Measurements from ENCODE around the gene PNPLA3. TPM values are rescaled to one million over a fixed set of nuclear protein-coding genes. Genes with fewer than 3 reads are reported as not detected.

The PNPLA3 gene
- total RNA-seq, 1 donor from 2014 or later = not detected

DNA sequence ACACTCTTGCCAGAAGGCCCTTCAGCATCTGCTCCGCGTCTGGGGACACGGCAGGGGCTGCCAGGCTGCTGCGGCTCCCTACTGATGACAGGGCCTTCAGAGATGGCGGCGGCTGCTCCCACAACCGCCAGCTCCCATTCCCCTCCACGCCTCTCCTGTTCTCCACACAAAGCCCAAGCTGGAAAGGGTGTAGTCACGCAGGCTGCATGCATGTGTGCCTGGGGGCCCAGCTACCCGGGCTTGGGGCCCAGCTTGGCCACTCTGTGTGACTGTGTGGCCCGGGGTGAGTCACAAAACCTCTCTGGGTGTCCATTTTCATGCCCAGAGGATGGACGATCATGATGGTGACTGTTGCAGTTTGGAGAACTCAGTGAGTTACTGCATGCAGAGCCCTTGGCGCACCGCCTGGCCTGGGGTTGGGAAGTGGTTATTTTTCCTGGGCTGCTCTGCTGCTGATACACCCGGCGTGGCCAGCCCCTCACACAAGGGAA is 68.8 kb downstream of the PNPLA3 start:
- Histone ChIP-seq H3K36me3 (peaks cover 62 to 89% of the 10 kb centered on the region in 2 donors), H3K27ac (no peak overlapping the region), H3K9me3 (no peaks in the 10 kb centered on the region), H3K4me3 (no peak overlapping the region), H3K4me1 (no peaks in the 10 kb centered on the region), H3K27me3 (no peaks in the 10 kb centered on the region)
- no peak for DNase-seq (ENCODE audit: low spot score in 2 of 2)
- TF ChIP-seq, protein P1, sequence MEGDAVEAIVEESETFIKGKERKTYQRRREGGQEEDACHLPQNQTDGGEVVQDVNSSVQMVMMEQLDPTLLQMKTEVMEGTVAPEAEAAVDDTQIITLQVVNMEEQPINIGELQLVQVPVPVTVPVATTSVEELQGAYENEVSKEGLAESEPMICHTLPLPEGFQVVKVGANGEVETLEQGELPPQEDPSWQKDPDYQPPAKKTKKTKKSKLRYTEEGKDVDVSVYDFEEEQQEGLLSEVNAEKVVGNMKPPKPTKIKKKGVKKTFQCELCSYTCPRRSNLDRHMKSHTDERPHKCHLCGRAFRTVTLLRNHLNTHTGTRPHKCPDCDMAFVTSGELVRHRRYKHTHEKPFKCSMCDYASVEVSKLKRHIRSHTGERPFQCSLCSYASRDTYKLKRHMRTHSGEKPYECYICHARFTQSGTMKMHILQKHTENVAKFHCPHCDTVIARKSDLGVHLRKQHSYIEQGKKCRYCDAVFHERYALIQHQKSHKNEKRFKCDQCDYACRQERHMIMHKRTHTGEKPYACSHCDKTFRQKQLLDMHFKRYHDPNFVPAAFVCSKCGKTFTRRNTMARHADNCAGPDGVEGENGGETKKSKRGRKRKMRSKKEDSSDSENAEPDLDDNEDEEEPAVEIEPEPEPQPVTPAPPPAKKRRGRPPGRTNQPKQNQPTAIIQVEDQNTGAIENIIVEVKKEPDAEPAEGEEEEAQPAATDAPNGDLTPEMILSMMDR (IDR thresholded peaks at IDR 0.05) = no peak
- intact Hi-C loops (cut with DNase I) = no loop called here

DNA sequence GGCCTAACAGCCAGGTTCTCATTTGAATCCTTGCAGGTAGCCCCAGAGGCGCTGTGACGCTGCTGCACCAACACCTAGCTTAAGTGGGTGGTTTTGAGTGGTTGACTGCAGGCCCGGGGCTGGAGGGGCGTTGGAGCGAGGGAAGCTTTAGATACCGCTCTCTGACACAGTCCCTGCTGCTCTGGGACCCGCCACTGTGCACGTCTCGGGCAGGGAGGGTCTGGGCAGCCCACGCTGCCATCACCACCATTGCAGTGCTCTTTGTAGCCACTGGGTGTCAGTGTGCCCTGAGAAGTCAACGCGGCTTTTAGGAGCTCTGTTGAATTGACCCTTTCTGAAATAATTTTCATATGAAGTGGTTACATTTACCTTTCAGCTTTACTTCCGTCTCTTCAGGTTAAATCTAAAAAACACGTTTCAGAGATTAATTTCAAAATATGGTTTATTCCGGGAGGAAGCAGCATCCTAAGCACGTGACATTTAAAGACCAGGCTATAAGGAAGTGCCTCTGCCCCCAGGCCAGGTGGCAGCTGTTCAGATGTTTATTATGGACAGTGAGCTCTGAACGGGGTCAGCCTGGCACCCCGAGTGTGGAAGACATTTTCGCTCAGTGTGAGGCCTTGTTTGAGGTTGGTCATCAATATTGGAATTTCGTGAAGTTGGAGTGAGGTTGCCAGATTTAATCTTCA is 69.6 kb downstream of the PNPLA3 start:
- Histone ChIP-seq H3K36me3 (peaks cover 65 to 94% of the 10 kb centered on the region in 2 donors), H3K27ac (no peak overlapping the region), H3K27me3 (no peaks in the 10 kb centered on the region), H3K4me3 (no peak overlapping the region), H3K9me3 (no peaks in the 10 kb centered on the region), H3K4me1 (no peaks in the 10 kb centered on the region)
- intact Hi-C loops (cut with DNase I) = loop anchor here (1.0 kb wide), 1 partner anchor 633 kb away; no protein-coding TSS in a partner anchor
- DNase-seq (ENCODE audit: low spot score in 2 of 2) = peak in 1 of 2 donors; percentile 68
- TF ChIP-seq, protein P1 (IDR thresholded peaks at IDR 0.05) = peak; percentile 85 to 94 (median 93)

DNA sequence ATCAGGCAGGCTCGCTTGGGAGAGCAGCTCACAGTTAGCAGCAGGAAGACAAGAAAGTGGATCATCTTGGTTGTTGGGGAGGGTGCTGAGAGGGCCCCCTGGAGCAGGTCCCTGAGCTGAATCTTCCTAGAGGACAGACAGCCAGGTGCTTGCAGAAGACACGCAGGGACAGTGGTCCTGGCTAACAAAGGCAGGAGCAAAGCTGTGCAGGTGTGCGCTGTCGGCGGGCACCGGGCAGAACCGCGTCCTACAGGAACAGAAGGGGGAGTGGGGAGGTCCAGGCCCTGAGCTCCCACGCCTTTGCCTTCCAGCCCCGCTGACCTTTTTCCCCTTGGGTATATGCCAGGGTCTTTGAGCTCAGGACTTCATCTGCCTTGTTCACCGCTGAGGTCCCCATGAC is 70.4 kb downstream of the PNPLA3 start:
- intact Hi-C loops (cut with DNase I) = no loop called here
- Histone ChIP-seq H3K4me1 (no peaks in the 10 kb centered on the region), H3K4me3 (no peak overlapping the region), H3K27ac (no peak overlapping the region), H3K36me3 (peaks cover 67 to 88% of the 10 kb centered on the region in 2 donors), H3K27me3 (no peaks in the 10 kb centered on the region), H3K9me3 (no peaks in the 10 kb centered on the region)
- TF ChIP-seq, protein P1 (IDR thresholded peaks at IDR 0.05) = no peak
- DNase-seq (ENCODE audit: low spot score in 2 of 2) = no peak

DNA sequence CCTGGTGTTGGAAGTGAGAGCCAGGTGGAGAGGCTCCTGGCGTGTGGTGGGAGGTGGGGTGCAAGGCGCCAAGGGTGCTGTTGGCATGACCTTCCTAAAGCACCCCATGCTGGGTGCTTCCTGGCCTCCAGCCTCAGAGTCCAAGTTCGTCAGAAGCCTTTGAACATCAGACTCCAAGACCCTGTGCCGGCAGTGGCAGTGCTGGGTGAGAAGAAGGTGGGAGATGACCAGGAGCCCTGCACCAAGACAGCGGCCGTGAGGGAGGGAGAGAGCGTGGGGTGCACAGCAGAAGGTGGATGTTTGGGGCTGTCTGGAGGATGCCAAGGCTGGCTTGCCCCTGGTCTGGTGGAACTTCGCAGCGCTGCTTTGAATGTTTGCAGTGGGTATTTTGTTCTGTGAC is 70.8 kb downstream of the PNPLA3 start:
- Histone ChIP-seq H3K27ac (no peak overlapping the region), H3K4me3 (no peak overlapping the region), H3K27me3 (no peaks in the 10 kb centered on the region), H3K36me3 (peaks cover 69 to 84% of the 10 kb centered on the region in 2 donors), H3K9me3 (no peaks in the 10 kb centered on the region), H3K4me1 (no peaks in the 10 kb centered on the region)
- no peak for DNase-seq (ENCODE audit: low spot score in 2 of 2)
- intact Hi-C loops (cut with DNase I) = no loop called here
- TF ChIP-seq, protein P1 (IDR thresholded peaks at IDR 0.05) = no peak

DNA sequence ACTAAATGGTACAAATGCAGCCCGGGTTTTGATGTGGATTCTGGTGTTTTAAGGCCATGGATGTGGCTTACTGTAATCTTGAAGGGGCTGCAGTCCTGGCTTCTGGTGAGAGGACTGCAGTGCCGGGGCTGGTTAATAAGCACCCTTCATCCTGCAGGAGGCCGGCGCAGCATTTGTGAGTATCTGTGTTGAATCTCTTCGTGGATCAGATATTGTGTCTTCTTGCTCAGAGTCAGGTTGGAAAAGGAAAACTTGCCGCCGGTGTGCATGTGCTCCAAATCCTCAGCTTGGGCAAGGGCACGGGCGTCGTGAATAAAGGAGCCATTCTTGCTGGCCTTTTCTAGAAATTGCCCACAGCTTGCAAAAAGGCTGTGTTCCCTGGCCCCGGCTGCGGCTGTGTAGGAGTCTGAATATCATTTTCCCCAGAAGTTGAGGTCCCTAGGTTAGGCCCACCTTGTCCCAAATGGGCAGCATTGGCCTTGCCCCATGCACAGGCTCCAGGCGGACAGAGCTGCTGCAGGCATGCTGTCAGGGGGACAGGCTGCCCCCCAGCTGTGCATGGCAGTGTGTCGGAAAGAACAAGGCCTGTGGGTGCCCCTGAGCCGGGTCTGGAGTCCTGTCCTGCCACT is 71.6 kb downstream of the PNPLA3 start:
- DNase-seq (ENCODE audit: low spot score in 2 of 2) = no peak
- intact Hi-C loops (cut with DNase I) = no loop called here
- peaks cover 64 to 77% of the 10 kb centered on the region in 2 donors for H3K36me3 ChIP-seq
- no peak overlapping the region for H3K4me3 ChIP-seq
- H3K9me3 ChIP-seq = no peaks in the 10 kb centered on the region
- no peak overlapping the region for H3K27ac ChIP-seq
- no peaks in the 10 kb centered on the region for H3K4me1 ChIP-seq
- TF ChIP-seq, protein P1 (IDR thresholded peaks at IDR 0.05) = no peak
- H3K27me3 ChIP-seq = no peaks in the 10 kb centered on the region
